COR-L47 (cell line): ENCODE data around the gene PTK6.
"Not testable (repeated sequence)": the region's sequence is repeated elsewhere in the genome, so short reads cannot be mapped to it uniquely, and the experiment has no call there.

Experiments used
- DNase-seq: peaks from one replicate; lab custom pipeline; 2025; lab: John Stamatoyannopoulos, UW

Gene PTK6

GRCh38 chr20:63536997-63537524 is at the start of gene PTK6:
PTK6 (minus strand) TSS chr20:63537376; CDS start chr20:63537314, 62 bp downstream.
- no peak for DNase-seq

GRCh38 chr20:63586797-63587196 is 49.6 kb upstream of the PTK6 start:
- no peak for DNase-seq

- DNase-seq = no peak
These were observed 48.7 kb upstream of the PTK6 start for GRCh38 chr20:63585616-63586565.

- no peak for DNase-seq
These were observed 45.3 kb upstream of the PTK6 start for GRCh38 chr20:63582382-63583063.

GRCh38 chr20:63580796-63581461 is 43.8 kb upstream of the PTK6 start:
- peak; percentile 36 for DNase-seq

GRCh38 chr20:63579017-63579694 is 42.0 kb upstream of the PTK6 start:
- DNase-seq = no peak

- no peak for DNase-seq
These were observed 41.2 kb upstream of the PTK6 start for GRCh38 chr20:63578224-63579016.

GRCh38 chr20:63577317-63577894 is 40.2 kb upstream of the PTK6 start:
- peak; percentile 63 for DNase-seq

GRCh38 chr20:63576311-63576710 is 39.1 kb upstream of the PTK6 start:
- no peak for DNase-seq

- no peak for DNase-seq
These were observed 37.9 kb upstream of the PTK6 start for GRCh38 chr20:63574829-63575743.

GRCh38 chr20:63574156-63574828 is 37.1 kb upstream of the PTK6 start, which contains the start of gene HELZ2:
HELZ2 (minus strand) TSS chr20:63574239; CDS start chr20:63572385, 1,854 bp downstream.
- peak; percentile 71 for DNase-seq

- DNase-seq = no peak
These were observed 36.5 kb upstream of the PTK6 start for GRCh38 chr20:63573647-63574131.

- no peak for DNase-seq
These were observed 35.8 kb upstream of the PTK6 start for GRCh38 chr20:63572788-63573646.

- DNase-seq = no peak
These were observed 35.1 kb upstream of the PTK6 start for GRCh38 chr20:63572071-63572787.

- not testable (repeated sequence) for DNase-seq
These were observed 33.9 kb upstream of the PTK6 start for GRCh38 chr20:63571087-63571478.

GRCh38 chr20:63570281-63571086 is 33.3 kb upstream of the PTK6 start:
- no peak for DNase-seq
